GM18870 (cell line): ENCODE data around the gene RAP1GAP2.
"Not testable (repeated sequence)": the region's sequence is repeated elsewhere in the genome, so short reads cannot be mapped to it uniquely, and the experiment has no call there.

Experiments
- ATAC-seq: cut with Tn5 transposase; IDR thresholded peaks from one replicate; pipeline ENCODE4 v1.9.1; 2021; ENCODE audit warnings: moderate library complexity; ENCODE audit not compliant: unreplicated experiment

RAP1GAP2 gene

DNA sequence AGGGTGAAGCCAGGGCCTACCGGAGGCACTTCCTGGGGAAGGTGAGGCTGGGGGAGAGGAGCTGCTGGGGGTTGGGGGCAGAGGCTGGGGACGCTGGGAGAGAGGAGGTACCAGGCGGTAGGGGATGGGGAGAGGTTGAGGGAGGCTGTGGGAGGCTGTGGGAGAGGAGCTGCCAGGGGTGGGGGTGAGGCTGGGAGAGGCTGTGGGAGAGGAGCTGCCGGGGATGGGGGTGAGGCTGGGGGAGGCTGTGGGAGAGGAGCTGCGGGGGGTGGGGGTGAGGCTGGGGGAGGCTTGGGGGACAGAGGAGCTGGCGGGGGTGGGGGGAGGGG is 167.8 kb downstream of the RAP1GAP2 start:
- no peak for ATAC-seq

GRCh38 chr17:2964370-2964769 is 168.1 kb downstream of the RAP1GAP2 start:
- ATAC-seq, result no peak

- no peak for ATAC-seq
Observed at GRCh38 chr17:2964831-2965230, 168.6 kb downstream of the RAP1GAP2 start.

- ATAC-seq, result no peak
Observed at GRCh38 chr17:2965621-2966595, 169.7 kb downstream of the RAP1GAP2 start.

DNA sequence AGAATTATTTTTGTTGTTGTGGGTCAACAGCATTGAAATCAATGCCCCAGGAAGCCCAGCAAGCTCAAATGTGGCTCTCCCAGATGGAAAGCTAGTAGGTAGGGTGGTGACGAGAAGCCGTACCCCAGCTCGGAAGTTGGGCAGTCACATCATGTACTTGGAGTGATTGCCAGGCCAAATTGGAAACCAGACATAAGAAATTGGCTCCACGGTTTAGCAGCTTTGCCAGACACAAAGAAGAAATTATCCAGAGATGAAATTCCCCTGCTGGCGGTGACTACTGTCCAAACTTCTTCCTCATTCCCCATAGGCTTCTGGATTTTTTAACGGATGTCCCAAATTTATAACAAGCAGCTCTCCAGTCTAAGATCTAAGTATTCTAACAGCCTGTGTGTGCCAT is 171.3 kb downstream of the RAP1GAP2 start:
- no peak for ATAC-seq

DNA sequence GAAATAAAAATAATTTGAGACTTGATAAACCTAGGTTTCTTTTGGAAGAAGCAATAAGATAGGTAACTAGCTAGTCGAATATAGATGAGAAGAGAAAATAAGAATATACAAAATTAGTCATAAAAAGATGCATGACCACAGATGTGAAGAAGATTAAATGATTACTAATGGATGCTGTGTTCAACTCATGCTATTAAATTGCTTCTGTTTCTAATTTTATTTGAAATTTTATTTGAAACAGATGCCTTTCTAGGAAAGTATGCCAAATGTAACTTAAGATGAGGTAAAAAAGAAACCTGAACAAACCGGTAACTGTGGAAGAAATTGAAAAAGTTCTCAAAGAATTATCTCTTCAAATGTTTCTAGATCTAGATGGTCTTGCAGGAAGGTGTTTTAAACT is 175.6 kb downstream of the RAP1GAP2 start:
- ATAC-seq, result no peak

DNA sequence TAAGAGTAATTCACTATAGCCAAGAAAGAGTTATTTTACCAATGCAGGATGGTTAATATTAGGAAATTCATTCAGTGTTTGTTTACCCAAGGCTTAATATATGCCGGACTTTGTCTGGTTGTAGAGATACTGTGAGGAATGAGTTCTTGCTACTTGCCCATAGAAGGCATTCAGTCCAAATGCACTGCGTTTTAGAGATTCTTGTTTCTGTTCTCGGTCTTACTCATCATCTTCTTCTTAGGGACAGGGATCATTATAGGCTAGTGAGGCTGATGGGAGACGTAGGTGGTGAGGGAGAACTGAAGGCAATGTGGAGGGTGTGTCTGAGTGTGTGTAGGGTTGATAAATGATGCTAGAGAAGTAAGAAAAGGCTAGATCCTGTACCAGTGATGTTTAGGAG is 176.5 kb downstream of the RAP1GAP2 start:
- no peak for ATAC-seq

DNA sequence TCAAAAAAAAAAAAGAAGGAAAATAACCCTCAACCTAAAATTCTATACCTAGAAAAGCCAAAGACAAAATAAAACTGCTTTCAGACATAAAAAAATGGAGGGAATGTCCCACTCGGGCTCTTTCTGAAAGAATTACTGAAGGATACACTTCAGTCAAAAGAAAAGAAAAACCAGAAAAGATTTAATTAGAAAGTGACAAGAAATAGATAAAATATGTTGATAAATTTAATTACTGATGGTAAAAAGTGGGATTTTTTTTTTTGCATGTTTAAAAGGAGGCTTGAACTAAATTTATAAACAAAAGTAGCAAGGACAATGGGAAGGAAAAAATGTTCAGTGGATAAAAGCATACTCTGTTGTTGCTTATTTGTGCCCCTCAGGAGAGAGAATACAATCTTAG is 178.1 kb downstream of the RAP1GAP2 start:
- no peak for ATAC-seq

GRCh38 chr17:2975469-2975958 is 179.3 kb downstream of the RAP1GAP2 start:
- no peak for ATAC-seq

DNA sequence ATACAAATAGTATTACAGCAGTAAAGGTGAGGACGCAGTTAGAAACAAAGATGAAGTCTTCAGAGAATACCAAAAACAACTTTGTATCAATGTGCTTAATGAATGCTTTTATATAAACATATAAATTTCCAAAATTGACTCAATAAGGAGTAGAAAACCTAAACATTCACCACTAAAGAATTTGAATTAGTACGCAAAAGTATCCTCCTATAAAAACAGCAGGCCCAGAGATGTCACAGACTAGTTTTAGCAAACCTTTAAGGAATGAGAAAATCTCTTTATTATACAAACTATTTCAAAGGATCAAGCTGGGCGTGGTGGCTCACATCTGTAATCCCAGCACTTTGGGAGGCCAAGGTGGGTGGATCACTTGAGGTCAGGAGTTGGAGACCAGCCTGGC is 180.9 kb downstream of the RAP1GAP2 start:
- ATAC-seq, result no peak

- ATAC-seq, result no peak
Observed at GRCh38 chr17:2978116-2978515, 181.9 kb downstream of the RAP1GAP2 start.

DNA sequence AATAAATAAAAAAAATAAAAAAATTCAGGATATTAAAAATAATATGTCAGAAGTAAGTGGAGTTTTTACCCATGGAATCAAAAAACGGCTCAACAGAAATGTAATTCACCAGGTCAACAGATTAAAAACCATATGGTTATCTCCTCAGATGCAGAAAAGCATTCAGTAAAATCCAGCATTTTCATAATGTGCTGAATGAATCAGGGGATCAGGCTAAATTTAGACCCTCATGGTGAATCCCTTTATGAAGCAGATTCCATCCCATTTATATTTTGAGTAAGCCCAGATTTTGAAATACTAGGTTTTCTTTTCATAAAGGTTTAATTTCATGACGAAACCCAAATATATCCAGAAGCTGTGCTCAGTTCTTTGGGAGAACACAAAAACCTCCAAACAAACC is 182.8 kb downstream of the RAP1GAP2 start:
- ATAC-seq, result no peak

DNA sequence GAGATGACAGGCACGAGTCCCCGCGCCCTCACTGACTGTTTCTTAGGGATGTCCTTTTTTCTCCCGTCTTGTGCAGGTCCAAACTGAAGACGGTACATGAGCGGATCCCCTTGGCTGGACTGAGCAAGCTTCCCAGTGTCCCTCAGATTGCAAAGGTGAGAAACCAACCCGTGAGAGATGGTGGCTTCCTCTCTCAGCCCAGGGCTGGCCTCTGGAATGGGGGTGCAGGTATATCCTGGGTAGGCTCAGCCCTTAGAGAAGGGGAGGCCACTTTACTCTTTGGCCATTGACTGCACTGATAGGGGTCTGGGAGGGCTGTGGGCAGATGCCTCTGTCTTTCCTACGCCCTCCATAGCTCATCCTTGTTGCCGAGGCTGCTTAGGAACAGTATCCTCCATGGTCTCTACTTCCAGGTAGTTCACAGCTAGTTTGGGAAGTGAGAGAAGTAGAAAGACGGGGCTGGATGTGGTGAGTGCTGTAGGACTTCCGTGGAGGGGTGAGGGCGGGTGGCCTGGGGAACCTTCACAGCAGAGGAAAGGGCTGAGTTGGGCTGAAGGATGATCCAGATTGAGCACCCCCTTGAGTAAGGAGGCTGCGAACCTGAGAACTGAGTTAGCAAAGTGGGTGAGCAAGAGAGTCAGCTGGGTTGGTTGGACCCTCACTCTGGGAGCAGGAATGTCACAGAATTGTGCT is 184.1 kb downstream of the RAP1GAP2 start:
- no peak for ATAC-seq

- no peak for ATAC-seq
Observed at GRCh38 chr17:2980904-2981246, 184.6 kb downstream of the RAP1GAP2 start.

DNA sequence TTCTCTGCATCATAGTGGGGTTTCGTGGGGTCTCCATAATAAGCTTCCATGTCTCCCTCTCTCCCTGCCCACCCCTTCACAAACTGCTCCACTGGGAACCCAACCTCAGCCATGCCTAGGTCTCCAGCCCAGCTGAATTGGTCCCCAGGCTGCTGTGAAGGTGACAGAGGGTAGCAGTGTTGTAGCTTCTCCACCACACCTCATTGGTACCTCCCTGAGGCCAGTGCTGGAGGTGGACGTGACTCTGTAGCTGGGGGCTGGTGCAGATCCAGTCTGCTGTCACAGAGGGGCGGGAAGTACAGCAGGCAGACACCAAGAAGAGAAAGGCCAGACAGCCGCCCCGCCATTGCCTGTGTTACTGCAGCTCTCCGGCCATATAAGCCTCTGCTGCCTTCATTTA is 185.1 kb downstream of the RAP1GAP2 start:
- ATAC-seq, result no peak

GRCh38 chr17:2982854-2983253 is 186.6 kb downstream of the RAP1GAP2 start:
- no peak for ATAC-seq

- no peak for ATAC-seq
Observed at GRCh38 chr17:2983255-2983654, 187.0 kb downstream of the RAP1GAP2 start.

- no peak for ATAC-seq
Observed at GRCh38 chr17:2985318-2985717, 189.1 kb downstream of the RAP1GAP2 start.

- no peak for ATAC-seq
Observed at GRCh38 chr17:2986925-2987324, 190.7 kb downstream of the RAP1GAP2 start.

DNA sequence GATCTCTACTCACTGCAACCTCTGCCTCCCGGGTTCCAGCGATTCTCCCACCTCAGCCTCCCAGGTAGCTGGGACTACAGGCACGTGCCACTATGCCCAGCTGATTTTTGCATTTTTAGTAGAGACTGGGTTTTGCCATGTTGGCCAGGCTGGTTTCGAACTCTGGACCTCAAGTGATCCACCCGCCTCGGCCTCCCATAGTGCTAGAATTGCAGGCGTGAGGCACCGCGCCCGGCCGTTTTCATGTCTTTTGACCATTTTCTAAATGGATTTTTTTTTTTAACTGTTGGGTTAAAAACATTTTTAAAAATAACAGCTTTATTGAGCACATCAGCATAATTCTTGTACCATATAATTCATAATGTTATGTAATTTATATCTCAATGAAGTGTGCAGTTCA is 193.2 kb downstream of the RAP1GAP2 start:
- not testable (repeated sequence) for ATAC-seq

DNA sequence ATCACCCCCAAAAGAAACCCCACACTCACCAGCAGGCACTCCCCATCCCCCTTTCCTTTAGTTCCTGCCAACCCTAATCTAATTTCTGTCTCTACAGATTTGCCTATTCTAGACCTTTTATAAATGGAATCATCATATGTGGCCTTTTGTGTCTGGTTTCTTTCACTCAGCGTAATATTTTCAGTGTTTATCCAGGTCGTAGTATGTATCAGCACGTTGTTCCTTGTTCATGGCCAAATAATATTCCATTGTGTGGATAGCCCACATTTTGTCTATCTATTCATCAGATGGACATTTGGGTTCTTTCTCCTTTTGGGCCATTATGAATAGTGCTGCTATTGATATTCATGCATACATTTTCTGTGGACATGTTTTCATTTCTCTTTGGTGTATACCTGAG is 193.6 kb downstream of the RAP1GAP2 start:
- ATAC-seq, result no peak

GRCh38 chr17:2990396-2990795 is 194.2 kb downstream of the RAP1GAP2 start:
- no peak for ATAC-seq
